ENCODE data around the gene BTG4.

DNA sequence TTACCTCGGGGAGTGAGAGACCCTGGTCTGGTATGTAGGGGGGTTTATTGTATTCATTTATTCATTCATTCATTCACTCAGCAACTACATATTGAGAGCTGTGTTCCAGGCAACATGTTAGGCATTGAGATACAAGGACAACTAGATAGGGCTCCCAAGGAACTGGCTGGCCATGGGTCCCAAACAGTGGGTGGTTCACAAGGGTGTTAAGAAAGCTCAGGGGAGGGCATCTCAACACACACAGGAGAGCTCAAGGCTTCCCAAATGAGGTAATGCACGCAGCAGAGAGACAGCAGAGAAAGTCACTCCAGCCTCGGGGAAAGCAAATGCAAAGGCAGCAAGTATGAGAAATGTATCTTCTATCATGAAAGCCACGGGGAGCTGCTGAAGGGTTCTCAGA is 51.8 kb downstream of the BTG4 start:
- TF ChIP-seq POLR2AphosphoS5 (IDR thresholded peaks at IDR 0.05; ENCODE audit: low read depth, low read length): no peak
- TF ChIP-seq TAF1 (IDR thresholded peaks at IDR 0.05; ENCODE audit: borderline replicate concordance, insufficient read depth, low read length): no peak
- TF ChIP-seq, protein P1, sequence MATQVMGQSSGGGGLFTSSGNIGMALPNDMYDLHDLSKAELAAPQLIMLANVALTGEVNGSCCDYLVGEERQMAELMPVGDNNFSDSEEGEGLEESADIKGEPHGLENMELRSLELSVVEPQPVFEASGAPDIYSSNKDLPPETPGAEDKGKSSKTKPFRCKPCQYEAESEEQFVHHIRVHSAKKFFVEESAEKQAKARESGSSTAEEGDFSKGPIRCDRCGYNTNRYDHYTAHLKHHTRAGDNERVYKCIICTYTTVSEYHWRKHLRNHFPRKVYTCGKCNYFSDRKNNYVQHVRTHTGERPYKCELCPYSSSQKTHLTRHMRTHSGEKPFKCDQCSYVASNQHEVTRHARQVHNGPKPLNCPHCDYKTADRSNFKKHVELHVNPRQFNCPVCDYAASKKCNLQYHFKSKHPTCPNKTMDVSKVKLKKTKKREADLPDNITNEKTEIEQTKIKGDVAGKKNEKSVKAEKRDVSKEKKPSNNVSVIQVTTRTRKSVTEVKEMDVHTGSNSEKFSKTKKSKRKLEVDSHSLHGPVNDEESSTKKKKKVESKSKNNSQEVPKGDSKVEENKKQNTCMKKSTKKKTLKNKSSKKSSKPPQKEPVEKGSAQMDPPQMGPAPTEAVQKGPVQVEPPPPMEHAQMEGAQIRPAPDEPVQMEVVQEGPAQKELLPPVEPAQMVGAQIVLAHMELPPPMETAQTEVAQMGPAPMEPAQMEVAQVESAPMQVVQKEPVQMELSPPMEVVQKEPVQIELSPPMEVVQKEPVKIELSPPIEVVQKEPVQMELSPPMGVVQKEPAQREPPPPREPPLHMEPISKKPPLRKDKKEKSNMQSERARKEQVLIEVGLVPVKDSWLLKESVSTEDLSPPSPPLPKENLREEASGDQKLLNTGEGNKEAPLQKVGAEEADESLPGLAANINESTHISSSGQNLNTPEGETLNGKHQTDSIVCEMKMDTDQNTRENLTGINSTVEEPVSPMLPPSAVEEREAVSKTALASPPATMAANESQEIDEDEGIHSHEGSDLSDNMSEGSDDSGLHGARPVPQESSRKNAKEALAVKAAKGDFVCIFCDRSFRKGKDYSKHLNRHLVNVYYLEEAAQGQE (IDR thresholded peaks at IDR 0.05; ENCODE audit: insufficient read depth in 1 of 2, low read depth in 2 of 2, low read length in 2 of 2): no peak
- no peak for TF ChIP-seq SIN3A (IDR thresholded peaks at IDR 0.05; ENCODE audit: borderline replicate concordance, insufficient read depth, low read length)

All from PFSK-1 (cell line).